ENCODE results near the gene A4GALT.

GRCh38 chr22:42702675-42703074, 18.0 kb downstream of the A4GALT start:
- TF ChIP-seq EZH2 (IDR thresholded peaks at IDR 0.05; ENCODE audit: borderline replicate concordance, low read length) (no peak), CTCF (IDR thresholded peaks at IDR 0.05; ENCODE audit: low read length) (no peak)
